Midbrain (tissue), 1 donor: Measurements from ENCODE around the gene POLA2.
A peak's percentile ranks its signal among the peaks of the same experiment; 100 is the strongest.
"Not testable (repeated sequence)": the region's sequence is repeated elsewhere in the genome, so short reads cannot be mapped to it uniquely, and the experiment has no call there.

Experiments
- DNase-seq: peaks from one replicate; lab custom pipeline; 2025; lab: John Stamatoyannopoulos, UW

The POLA2 gene, protein sequence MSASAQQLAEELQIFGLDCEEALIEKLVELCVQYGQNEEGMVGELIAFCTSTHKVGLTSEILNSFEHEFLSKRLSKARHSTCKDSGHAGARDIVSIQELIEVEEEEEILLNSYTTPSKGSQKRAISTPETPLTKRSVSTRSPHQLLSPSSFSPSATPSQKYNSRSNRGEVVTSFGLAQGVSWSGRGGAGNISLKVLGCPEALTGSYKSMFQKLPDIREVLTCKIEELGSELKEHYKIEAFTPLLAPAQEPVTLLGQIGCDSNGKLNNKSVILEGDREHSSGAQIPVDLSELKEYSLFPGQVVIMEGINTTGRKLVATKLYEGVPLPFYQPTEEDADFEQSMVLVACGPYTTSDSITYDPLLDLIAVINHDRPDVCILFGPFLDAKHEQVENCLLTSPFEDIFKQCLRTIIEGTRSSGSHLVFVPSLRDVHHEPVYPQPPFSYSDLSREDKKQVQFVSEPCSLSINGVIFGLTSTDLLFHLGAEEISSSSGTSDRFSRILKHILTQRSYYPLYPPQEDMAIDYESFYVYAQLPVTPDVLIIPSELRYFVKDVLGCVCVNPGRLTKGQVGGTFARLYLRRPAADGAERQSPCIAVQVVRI

GRCh38 chr11:65261591-65262380 lies at the start of gene POLA2:
POLA2 (plus strand) TSS chr11:65261962; CDS start chr11:65262293, 331 bp downstream.
- DNase-seq, result peak; percentile 95

DNA sequence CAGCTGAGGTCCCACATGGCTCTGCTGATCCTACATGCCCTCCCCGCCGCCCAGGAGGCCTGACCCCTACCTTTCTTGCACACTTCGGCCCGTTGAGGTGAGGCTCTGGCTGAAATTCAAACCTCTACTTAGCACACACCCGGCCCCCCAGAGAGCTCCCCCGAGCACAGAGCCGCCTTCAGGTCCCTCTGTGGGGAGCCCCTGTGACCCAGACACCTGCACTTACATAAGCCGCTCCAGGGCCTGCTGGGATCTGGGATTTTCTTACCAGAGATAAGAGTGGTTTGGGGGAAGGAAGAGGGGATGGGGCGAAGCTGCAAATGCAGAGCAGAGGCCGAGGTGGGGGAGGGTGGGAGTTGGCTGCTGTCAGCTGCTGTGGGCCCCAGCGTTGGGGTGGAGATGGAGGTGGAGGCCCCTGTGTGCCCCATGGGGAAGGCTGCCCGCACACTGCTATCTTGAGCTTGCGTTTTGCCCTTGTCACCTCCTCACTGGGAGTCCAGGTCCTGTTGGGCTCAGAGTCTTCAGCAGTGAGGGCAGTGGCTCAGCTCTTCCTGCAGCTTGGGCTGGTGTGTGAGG lies 49.4 kb upstream of the POLA2 start:
- DNase-seq, result no peak

- DNase-seq, result no peak
Measured at GRCh38 chr11:65213322-65214211, 48.2 kb upstream of the POLA2 start.

GRCh38 chr11:65214212-65214845 lies 47.4 kb upstream of the POLA2 start:
- DNase-seq, result no peak

GRCh38 chr11:65215441-65216076 lies 46.2 kb upstream of the POLA2 start:
- no peak for DNase-seq

DNA sequence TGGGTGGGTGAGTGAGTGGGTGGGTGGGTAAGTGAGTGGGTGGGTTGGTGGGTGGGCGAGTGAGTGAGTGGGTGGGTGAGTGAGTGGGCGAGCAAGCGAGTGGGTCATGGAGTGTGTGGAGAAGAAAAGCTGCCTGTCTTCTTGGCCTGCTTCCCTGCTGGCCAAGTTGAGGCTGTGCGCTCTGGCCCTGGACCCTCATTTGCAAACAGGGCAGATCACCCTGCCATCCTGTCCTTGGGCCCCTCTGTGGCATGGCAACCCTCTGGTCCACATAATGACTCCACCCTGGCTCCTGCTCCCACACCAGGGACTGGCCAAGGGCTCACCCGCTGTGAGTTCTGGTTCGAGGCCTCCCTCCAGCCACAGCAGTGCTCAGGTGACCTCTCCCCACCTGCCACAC lies 44.9 kb upstream of the POLA2 start:
- no peak for DNase-seq

DNA sequence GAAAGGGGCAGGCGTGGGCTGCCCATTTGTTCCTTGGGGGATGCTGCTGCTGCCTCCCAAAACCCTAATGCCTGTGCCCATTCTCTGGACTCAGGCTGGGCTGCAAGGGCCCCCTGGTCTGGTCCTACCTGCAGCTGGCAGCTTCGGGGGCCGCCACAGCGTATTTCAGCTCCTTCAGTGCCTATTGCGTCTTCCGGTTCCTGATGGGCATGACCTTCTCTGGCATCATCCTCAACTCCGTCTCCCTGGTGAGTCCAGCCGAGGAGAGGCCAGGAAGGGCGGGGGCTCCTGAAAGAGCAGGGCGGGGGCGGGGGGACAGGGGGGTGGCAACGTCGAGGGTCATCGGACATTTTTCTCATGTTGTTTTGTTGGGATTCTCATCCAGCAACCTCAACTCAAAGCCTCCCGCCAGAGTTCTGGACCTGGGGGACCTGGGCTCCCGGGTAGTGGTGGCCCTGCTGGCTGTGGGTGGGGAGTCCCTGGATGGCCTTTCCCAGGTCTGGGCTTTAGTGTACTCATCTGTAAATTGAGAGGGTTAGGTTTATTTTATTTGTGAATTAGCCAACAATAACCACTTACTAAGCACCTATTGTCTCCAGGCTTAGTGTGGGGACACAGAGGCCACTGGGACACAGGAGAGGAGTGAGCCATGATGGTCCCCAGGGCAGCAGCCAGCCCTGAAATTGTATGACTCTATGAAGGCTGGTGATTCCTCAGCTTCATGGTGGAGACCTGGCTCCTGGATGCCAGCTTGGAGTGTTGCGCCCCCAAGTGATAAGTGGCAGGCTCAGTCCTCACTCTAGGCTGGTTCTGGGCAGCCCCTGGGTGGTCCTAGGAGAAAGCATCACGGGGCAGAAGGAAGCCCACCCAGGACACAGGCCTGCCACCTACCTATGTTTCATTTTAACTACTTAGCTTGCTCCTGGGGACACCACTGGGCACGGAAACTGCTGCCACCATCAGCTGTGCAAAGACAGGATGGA lies 44.0 kb upstream of the POLA2 start:
- no peak for DNase-seq

- no peak for DNase-seq
Measured at GRCh38 chr11:65218446-65218845, 43.3 kb upstream of the POLA2 start.

- no peak for DNase-seq
Measured at GRCh38 chr11:65219930-65220213, 41.9 kb upstream of the POLA2 start.

DNA sequence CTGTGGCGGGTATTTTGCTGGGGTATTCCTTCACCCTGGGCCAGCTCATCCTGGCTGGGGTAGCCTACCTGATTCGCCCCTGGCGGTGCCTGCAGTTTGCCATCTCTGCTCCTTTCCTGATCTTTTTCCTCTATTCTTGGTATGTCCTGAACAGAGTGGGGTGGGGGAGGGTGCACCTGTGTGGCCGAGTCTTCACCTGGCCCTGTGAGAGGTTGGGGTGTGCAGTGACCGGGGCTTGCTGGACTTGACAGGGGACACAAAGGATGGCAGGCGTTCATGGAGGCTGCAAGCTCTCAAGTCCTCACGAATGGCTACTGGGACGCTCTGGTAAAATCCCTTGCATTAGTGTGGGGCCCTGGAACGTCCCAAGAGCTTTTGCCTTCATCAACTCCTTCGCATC lies 40.7 kb upstream of the POLA2 start:
- no peak for DNase-seq

DNA sequence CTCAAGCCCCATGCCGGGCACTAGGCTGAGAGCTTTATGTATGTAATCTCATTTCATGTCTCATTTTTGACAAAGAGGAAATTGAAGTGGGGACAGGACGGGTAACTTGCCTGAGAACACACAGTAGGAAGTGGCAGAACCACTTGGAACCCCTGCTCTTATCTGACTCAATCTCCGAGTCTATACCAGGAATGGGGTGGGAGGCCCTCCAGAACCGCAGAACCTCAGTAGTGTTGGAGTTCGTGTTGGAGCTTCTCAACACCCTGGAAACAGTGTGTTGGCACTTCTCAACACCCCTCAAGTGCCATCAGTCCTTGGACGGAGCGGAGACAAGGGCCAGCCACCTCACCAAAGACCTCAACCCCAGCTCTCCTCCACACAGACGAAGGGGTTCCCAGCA lies 38.8 kb upstream of the POLA2 start:
- no peak for DNase-seq

GRCh38 chr11:65224930-65225278 lies 36.9 kb upstream of the POLA2 start:
- DNase-seq, result no peak

- DNase-seq, result peak; percentile 42
Measured at GRCh38 chr11:65225279-65226102, 36.3 kb upstream of the POLA2 start.

GRCh38 chr11:65226103-65226442 lies 35.7 kb upstream of the POLA2 start:
- no peak for DNase-seq

GRCh38 chr11:65227879-65228278 lies 33.9 kb upstream of the POLA2 start:
- no peak for DNase-seq

DNA sequence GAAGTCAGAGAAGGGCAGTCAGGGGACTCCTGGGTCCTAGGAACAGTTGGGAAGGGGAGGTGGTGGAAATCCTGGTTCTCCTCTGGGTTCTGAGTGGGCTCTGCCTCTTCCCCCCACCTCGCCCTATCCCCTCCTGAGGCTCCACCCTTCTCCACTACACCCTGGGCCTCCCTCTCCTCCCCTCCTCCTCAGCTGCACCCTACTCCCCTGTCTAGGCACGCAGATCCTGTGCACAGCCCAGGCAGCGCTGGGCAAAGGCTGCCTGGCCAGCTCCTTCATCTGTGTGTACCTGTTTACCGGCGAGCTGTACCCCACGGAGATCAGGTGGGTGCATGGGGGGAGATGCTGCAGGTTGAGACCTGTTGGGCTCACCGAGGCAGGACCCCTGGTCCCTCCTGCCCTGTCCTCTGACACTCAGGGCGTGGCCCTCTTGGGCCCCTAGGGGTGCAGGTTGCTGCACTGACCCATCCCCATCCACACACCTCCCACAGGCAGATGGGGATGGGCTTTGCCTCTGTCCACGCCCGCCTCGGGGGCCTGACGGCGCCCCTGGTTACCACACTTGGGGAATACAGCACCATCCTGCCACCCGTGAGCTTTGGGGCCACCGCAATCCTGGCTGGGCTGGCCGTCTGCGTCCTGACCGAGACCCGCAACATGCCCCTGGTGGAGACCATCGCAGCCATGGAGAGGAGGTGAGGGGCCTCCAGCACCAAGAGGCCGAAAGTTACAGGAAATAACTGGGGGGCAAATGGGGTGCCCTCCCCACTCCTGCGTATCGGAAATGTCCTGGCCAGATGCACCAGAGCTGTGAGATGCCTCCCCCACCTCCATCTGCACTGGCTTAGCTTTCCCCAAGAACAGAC lies 25.3 kb upstream of the POLA2 start:
- no peak for DNase-seq

DNA sequence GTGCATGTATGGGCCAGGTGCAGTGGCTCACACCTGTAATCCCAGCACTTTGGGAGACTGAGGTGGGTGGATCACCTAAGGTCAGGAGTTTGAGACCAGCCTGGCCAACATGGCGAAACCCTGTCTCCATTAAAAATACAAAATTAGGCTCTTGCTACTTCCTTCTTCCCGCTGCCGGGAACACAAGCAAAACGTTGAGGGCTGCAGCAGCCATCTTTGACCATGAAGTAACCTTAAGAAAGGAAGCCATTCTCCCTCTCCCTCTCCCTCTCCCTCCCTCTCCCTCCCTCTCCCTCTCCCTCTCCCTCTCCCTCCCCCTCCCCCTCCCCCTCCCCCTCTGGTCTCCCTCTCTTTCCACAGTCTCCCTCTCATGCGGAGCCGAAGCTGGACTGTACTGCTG lies 23.5 kb upstream of the POLA2 start:
- DNase-seq, result not testable (repeated sequence)

GRCh38 chr11:65241134-65241533 lies 20.6 kb upstream of the POLA2 start:
- DNase-seq, result no peak
